CD4-positive, alpha-beta T cell treated with Interleukin-17A for 1 hour (primary cell): ENCODE results near the gene UGT1A7.
"Not testable (repeated sequence)": the region's sequence is repeated elsewhere in the genome, so short reads cannot be mapped to it uniquely, and the experiment has no call there.

ENCODE experiments used
- DNase-seq: peaks from one replicate; pipeline ENCODE4 v3.0.0-alpha.2; 2020

UGT1A7 gene

GRCh38 chr2:233684640-233685039 lies 2.9 kb downstream of the UGT1A7 start:
- no peak for DNase-seq

GRCh38 chr2:233686928-233687327 lies 5.2 kb downstream of the UGT1A7 start:
- DNase-seq = no peak

- no peak for DNase-seq
Measured at GRCh38 chr2:233688341-233688740, 6.6 kb downstream of the UGT1A7 start.

- no peak for DNase-seq
Measured at GRCh38 chr2:233689031-233689430, 7.3 kb downstream of the UGT1A7 start.

- no peak for DNase-seq
Measured at GRCh38 chr2:233689501-233689900, 7.8 kb downstream of the UGT1A7 start.

GRCh38 chr2:233690444-233690843 lies 8.7 kb downstream of the UGT1A7 start:
- DNase-seq = no peak

GRCh38 chr2:233691443-233692433 lies 10.0 kb downstream of the UGT1A7 start:
- DNase-seq = no peak

GRCh38 chr2:233692648-233693047 lies 10.9 kb downstream of the UGT1A7 start, which contains the start of gene UGT1A6:
UGT1A6 (plus strand) TSS chr2:233692890; CDS start chr2:233693005, 115 bp downstream.
- DNase-seq = no peak

- no peak for DNase-seq
Measured at GRCh38 chr2:233693963-233694362, 12.3 kb downstream of the UGT1A7 start.

- no peak for DNase-seq
Measured at GRCh38 chr2:233698740-233699139, 17.0 kb downstream of the UGT1A7 start.

GRCh38 chr2:233699424-233700027 lies 17.8 kb downstream of the UGT1A7 start:
- DNase-seq = no peak

GRCh38 chr2:233700028-233700635 lies 18.4 kb downstream of the UGT1A7 start:
- DNase-seq = no peak

GRCh38 chr2:233700842-233701241 lies 19.1 kb downstream of the UGT1A7 start:
- not testable (repeated sequence) for DNase-seq

GRCh38 chr2:233702238-233702637 lies 20.5 kb downstream of the UGT1A7 start:
- no peak for DNase-seq

GRCh38 chr2:233705911-233706506 lies 24.3 kb downstream of the UGT1A7 start:
- no peak for DNase-seq

- DNase-seq = no peak
Measured at GRCh38 chr2:233706720-233707119, 25.0 kb downstream of the UGT1A7 start.

- DNase-seq = no peak
Measured at GRCh38 chr2:233707940-233708644, 26.4 kb downstream of the UGT1A7 start.

- no peak for DNase-seq
Measured at GRCh38 chr2:233708942-233709341, 27.2 kb downstream of the UGT1A7 start.

- peak; percentile 57 for DNase-seq
Measured at GRCh38 chr2:233711312-233712008, 29.8 kb downstream of the UGT1A7 start.

- DNase-seq = no peak
Measured at GRCh38 chr2:233712611-233713261, 31.0 kb downstream of the UGT1A7 start, which contains the start of gene UGT1A5. UGT1A5 (plus strand) TSS chr2:233712907; CDS start chr2:233712992, 85 bp downstream.

- no peak for DNase-seq
Measured at GRCh38 chr2:233713262-233713615, 31.5 kb downstream of the UGT1A7 start.
